Stimulated activated CD8-positive, alpha-beta memory T cell treated with anti-CD3 and anti-CD28 coated beads, Interleukin-7, amount 100 ng/mL, for 48 hours (primary cell): Measurements from ENCODE around the gene IKBKE.

ENCODE experiments used
- DNase-seq, 2 donors: peaks; one replicate each; pipeline ENCODE4 v3.0.0-alpha.2; 2020; ENCODE audit warnings: low read depth in 1 of 2; ENCODE audit errors: extremely low read depth in 1 of 2

The IKBKE gene

GRCh38 chr1:206453111-206453510, 17.2 kb upstream of the IKBKE start:
- DNase-seq = no peak

- no peak for DNase-seq
Observed at GRCh38 chr1:206455289-206455665, 15.0 kb upstream of the IKBKE start.

GRCh38 chr1:206455666-206456344, 14.5 kb upstream of the IKBKE start:
- DNase-seq = no peak

GRCh38 chr1:206456577-206457370, 13.5 kb upstream of the IKBKE start:
- DNase-seq = no peak

- DNase-seq = no peak
Observed at GRCh38 chr1:206457408-206458120, 12.7 kb upstream of the IKBKE start.

GRCh38 chr1:206459703-206460102, 10.6 kb upstream of the IKBKE start:
- DNase-seq = no peak

- no peak for DNase-seq
Observed at GRCh38 chr1:206460836-206461426, 9.3 kb upstream of the IKBKE start.

GRCh38 chr1:206461602-206462455, 8.4 kb upstream of the IKBKE start:
- peak in 1 of 2 donors; percentile 52 for DNase-seq

- no peak for DNase-seq
Observed at GRCh38 chr1:206463137-206463536, 7.1 kb upstream of the IKBKE start.

- DNase-seq = no peak
Observed at GRCh38 chr1:206463911-206464310, 6.4 kb upstream of the IKBKE start.

GRCh38 chr1:206464456-206464964, 5.8 kb upstream of the IKBKE start:
- DNase-seq = no peak

GRCh38 chr1:206465951-206466350, 4.3 kb upstream of the IKBKE start:
- no peak for DNase-seq

GRCh38 chr1:206466840-206467649, 3.2 kb upstream of the IKBKE start:
- DNase-seq = no peak

- no peak for DNase-seq
Observed at GRCh38 chr1:206467915-206468314, 2.4 kb upstream of the IKBKE start.

GRCh38 chr1:206468571-206468970, 1.7 kb upstream of the IKBKE start:
- no peak for DNase-seq

GRCh38 chr1:206469411-206469932, 804 bp upstream of the IKBKE start:
- no peak for DNase-seq

GRCh38 chr1:206470692-206471414, 577 bp downstream of the IKBKE start:
- DNase-seq = peak; percentile 40 to 59

GRCh38 chr1:206471415-206471801, 1.1 kb downstream of the IKBKE start:
- DNase-seq = no peak

- DNase-seq = no peak
Observed at GRCh38 chr1:206472024-206472423, 1.7 kb downstream of the IKBKE start.
